Measurements from ENCODE around the gene GNRH2. TPM values are rescaled to one million over a fixed set of nuclear protein-coding genes. Genes with fewer than 3 reads are reported as not detected.

The GNRH2 gene
- total and polyA plus RNA-seq, 10 of the 15 experiments (the other 5 are each of a cell fraction or from before 2014, with no cell fraction given), result 0.12 to 0.85 (median 0.31) TPM; not detected in 7

DNA sequence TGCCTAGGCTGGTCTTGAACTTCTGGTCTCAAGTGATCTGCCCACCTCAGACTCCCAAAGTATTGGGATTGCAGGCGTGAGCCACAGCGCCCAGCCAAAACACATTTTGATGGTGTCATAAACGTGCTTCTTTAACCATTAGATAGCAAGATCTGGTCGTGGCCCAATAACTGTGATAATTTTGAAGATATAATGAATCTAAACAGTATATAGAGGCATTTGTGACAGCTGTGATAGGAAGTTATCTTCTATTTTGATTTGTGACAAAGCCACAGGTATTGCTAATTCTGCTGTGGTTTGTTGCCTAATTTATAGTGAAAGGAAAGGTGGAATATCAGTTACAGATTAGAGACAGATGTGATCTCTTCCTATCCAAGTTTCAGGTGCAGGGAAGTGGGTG, 27.3 kb downstream of the GNRH2 start:
- SMC1A ChIA-PET (ENCODE audit: uncharacterized antibody, unreplicated experiment), result no interaction called here

DNA sequence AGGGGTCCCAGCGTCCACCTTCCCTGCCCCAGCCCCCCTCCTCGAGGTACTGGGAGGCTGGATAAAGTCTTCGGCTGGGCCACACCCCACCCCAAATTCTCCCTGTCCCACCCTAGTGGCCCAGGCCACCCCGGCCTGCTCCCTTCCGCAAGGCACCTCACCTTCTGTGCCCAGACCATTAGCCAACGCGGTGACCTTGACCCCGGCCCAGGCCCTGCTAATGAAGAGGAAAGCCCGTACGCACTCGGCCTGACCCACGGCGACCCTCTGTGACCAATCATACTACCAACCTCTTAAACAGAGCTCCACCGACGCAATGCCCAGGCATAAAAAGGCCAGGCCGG, 27.8 kb downstream of the GNRH2 start:
- Histone ChIP-seq H2AFZ (ENCODE audit: control insufficient read depth, low read depth, low read length) (no peak overlapping the region), H3K27ac (ENCODE audit: control insufficient read depth, insufficient read depth) (no peak overlapping the region), H3K36me3 (ENCODE audit: control insufficient read depth in 2 of 2, insufficient read depth in 2 of 2, low read length in 1 of 2) (no peaks in the 10 kb centered on the region), H3K4me1 (ENCODE audit: control insufficient read depth, insufficient read depth, low read length) (peaks cover 14% of the 10 kb centered on the region), H3K9ac (ENCODE audit: control insufficient read depth, insufficient read depth, low read length) (no peak overlapping the region), H3K4me2 (ENCODE audit: control insufficient read depth, insufficient read depth) (no peak overlapping the region), H3K9me3 (replicated peaks; ENCODE audit: control insufficient read depth, insufficient read depth, low read length) (no peaks in the 10 kb centered on the region; the same call in 2 of the 3 replicates), H3K79me2 (ENCODE audit: control insufficient read depth, insufficient read depth, low read length) (no peaks in the 10 kb centered on the region), H3K4me3 (no peak overlapping the region), H3K27me3 (replicated peaks in 1 of 2; ENCODE audit: control insufficient read depth in 2 of 2, insufficient read depth in 2 of 2, low read length in 1 of 2) (peaks cover 0 to 2% of the 10 kb centered on the region in 2 experiments; a peak in 3 of 4 replicates), H4K20me1 (ENCODE audit: control insufficient read depth, insufficient read depth) (no peaks in the 10 kb centered on the region)
- BruUV-seq (replicated peaks), result no TSS peak
- DNase-seq (ENCODE audit: low read depth, low spot score) (no peak), FAIRE-seq (no peak), ATAC-seq (no peak)
- ChIA-PET CTCF (no interaction called here), RAD21 (ENCODE audit: unreplicated experiment) (no interaction called here), POLR2A (no interaction called here), SMC1A (ENCODE audit: uncharacterized antibody, unreplicated experiment) (no interaction called here)
- TF ChIP-seq MEF2B (IDR thresholded peaks at IDR 0.05; ENCODE audit: partially characterized antibody, poor library complexity, severe bottlenecking) (no peak), WRNIP1 (IDR thresholded peaks at IDR 0.05; ENCODE audit: borderline replicate concordance, low read depth, low read length) (no peak), CHD1 (IDR thresholded peaks at IDR 0.05; ENCODE audit: low read depth, low read length) (no peak), ATF7 (IDR thresholded peaks at IDR 0.05; ENCODE audit: low read depth) (no peak), MTA2 (IDR thresholded peaks at IDR 0.05; ENCODE audit: low read depth) (no peak), RB1 (IDR thresholded peaks at IDR 0.05; ENCODE audit: borderline replicate concordance) (no peak), FOXM1 (IDR thresholded peaks at IDR 0.05; ENCODE audit: low read depth, low read length) (no peak), TCF12 (IDR thresholded peaks at IDR 0.05; ENCODE audit: low read depth, low read length) (no peak), SMARCA5 (IDR thresholded peaks at IDR 0.05) (no peak)
- TF ChIP-seq, protein P1, sequence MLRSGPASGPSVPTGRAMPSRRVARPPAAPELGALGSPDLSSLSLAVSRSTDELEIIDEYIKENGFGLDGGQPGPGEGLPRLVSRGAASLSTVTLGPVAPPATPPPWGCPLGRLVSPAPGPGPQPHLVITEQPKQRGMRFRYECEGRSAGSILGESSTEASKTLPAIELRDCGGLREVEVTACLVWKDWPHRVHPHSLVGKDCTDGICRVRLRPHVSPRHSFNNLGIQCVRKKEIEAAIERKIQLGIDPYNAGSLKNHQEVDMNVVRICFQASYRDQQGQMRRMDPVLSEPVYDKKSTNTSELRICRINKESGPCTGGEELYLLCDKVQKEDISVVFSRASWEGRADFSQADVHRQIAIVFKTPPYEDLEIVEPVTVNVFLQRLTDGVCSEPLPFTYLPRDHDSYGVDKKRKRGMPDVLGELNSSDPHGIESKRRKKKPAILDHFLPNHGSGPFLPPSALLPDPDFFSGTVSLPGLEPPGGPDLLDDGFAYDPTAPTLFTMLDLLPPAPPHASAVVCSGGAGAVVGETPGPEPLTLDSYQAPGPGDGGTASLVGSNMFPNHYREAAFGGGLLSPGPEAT (IDR thresholded peaks at IDR 0.05; ENCODE audit: low read depth), result no peak
- 79% methylated on average over 13 of the region's 16 CpGs for WGBS (ENCODE audit: insufficient coverage, insufficient replicate concordance, low lambda C conversion rate, missing lambda C conversion rate)
- intact Hi-C loops (cut with micrococcal nuclease; ENCODE audit: unreplicated experiment), result no loop called here
- in situ Hi-C loops (cut with MboI), result no loop called here

More for the DNA sequence above, 27.3 kb downstream of the GNRH2 start:
- CTCF ChIA-PET, result interaction anchor here (1.7 kb wide), 1 partner anchor 43 kb away, joined by 4 read pairs; no protein-coding TSS in a partner anchor
- Histone ChIP-seq H3K27ac (ENCODE audit: control insufficient read depth, insufficient read depth) (no peak overlapping the region), H3K27me3 (replicated peaks in 1 of 2; ENCODE audit: control insufficient read depth in 2 of 2, insufficient read depth in 2 of 2, low read length in 1 of 2) (peaks cover 0 to 2% of the 10 kb centered on the region in 2 experiments; a peak in 3 of 4 replicates), H4K20me1 (ENCODE audit: control insufficient read depth, insufficient read depth) (no peaks in the 10 kb centered on the region), H3K79me2 (ENCODE audit: control insufficient read depth, insufficient read depth, low read length) (no peaks in the 10 kb centered on the region), H3K9ac (ENCODE audit: control insufficient read depth, insufficient read depth, low read length) (no peak overlapping the region), H3K4me3 (no peak overlapping the region), H3K4me1 (ENCODE audit: control insufficient read depth, insufficient read depth, low read length) (peaks cover 14% of the 10 kb centered on the region), H3K4me2 (ENCODE audit: control insufficient read depth, insufficient read depth) (no peak overlapping the region), H3K36me3 (ENCODE audit: control insufficient read depth in 2 of 2, insufficient read depth in 2 of 2, low read length in 1 of 2) (no peaks in the 10 kb centered on the region), H2AFZ (ENCODE audit: control insufficient read depth, low read depth, low read length) (no peak overlapping the region), H3K9me3 (replicated peaks; ENCODE audit: control insufficient read depth, insufficient read depth, low read length) (no peaks in the 10 kb centered on the region; the same call in 2 of the 3 replicates)
- 47% methylated on average over 4 of the region's 4 CpGs for WGBS (ENCODE audit: insufficient coverage, insufficient replicate concordance, low lambda C conversion rate, missing lambda C conversion rate)
- no peak for DNase-seq (ENCODE audit: low read depth, low spot score)
- in situ Hi-C loops (cut with MboI) (no loop called here), intact Hi-C loops (cut with micrococcal nuclease; ENCODE audit: unreplicated experiment) (no loop called here)
- POLR2A ChIA-PET, result no interaction called here
- ATAC-seq, result no peak
- BruUV-seq (replicated peaks), result no TSS peak
- no peak for TF ChIP-seq CBX3 (IDR thresholded peaks at IDR 0.05; ENCODE audit: borderline replicate concordance, low read depth)
- RAD21 ChIA-PET (ENCODE audit: unreplicated experiment), result no interaction called here
- no peak for FAIRE-seq

All from GM12878 (cell line).